ENCODE data around the gene MAD1L1. TPM values are rescaled to one million over a fixed set of nuclear protein-coding genes. Genes with fewer than 3 reads are reported as not detected.
A peak's percentile ranks its signal among the peaks of the same experiment; 100 is the strongest.

The MAD1L1 gene
- total RNA-seq, 1 donor from 2014 or later: 17.9 TPM

- no peak for ATAC-seq (ENCODE audit: poor library complexity)
- DNase-seq: peak; percentile 32
- intact Hi-C loops (cut with DNase I): no loop called here
Measured at GRCh38 chr7:2015251-2015871, 217.4 kb downstream of the MAD1L1 start.

DNA sequence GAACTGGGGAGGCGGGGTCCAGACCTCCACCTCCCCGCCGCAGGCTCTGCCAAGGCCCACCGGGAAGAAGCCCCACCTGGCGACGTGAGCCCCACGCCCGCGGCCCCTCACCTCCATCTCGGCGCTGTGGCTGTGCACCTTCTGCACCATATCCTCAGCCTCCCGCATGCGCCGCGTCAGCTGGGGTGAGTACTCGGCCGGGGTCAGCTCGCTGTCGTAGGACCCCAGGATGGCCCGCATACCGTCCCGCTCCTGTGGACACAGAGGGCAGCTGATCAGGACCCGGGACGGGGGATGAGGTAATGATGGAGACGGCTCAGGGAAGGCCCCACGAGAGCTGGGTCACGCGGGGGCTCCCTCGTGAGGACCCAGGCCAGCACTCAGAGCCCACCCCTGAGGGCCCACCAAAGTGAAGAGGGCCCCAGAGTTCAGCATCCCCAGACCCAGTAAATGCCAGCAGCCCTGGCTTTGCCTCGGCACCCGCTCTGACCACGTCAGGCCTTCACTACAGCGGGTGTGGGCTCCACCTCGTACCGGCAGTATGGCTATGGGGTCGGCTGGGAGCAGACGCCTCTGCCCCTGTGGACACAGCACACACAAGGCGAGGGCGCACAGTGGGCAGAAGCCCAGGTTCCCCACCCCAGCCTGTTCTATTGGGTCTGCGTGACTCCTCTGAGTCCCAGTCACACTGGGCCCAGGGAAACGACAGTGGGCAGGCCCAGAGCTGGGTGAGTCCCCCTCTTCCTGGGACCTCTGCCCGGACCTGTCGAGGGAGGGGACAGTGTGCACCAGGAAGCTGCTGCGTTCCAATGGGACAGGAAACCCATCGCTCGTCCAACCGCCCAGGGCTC is 218.1 kb downstream of the MAD1L1 start:
- intact Hi-C loops (cut with DNase I): no loop called here
- peak; percentile 37 for DNase-seq
- ATAC-seq (ENCODE audit: poor library complexity): no peak

DNA sequence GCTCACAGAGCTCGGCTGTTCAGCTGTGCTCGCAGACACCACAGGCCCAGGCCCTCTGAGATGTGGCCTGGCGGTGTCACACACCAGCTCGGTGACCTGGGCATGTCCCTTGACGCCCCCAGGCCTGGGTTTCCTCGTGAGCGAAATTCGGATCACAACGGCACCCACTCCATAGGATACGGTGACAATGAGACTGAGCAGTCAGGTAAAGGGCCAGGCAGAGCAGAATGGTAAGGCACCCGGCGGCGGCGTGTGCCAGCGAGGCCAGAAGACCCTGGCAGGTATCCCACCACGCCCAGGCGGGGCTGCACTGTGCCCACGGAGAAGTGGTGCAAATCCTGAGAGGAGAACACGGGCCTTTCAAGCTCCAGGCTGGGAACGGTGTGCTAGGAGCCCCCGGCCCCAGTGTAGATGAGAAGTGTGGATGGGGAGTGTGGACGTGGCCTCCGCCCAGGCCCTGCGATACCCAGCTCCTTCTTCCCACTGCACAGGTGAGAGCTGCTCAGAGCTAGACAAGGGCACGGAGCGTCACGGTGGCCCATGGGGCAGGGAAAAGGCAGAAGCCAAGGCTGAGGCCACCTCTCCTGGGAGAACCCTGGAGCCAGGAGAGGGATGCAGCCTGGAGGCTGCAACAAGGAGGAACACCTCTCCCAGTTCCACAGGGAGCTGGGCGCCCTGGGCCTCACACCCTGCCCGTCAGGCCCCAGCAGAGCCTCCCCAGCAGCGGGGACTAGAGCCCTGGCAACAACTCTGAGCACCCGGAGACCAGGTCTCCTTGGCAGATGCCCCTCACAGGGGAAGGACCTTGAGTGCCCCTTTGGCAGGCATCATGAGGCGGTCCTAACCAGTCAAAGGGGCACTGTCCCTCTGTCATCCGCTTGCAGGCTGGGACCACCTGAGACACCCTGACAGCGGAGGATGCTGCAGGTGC is 219.1 kb downstream of the MAD1L1 start:
- no peak for ATAC-seq (ENCODE audit: poor library complexity)
- DNase-seq: peak; percentile 29

GRCh38 chr7:2012981-2013380 is 219.8 kb downstream of the MAD1L1 start:
- ATAC-seq (ENCODE audit: poor library complexity): no peak
- peak; percentile 79 for DNase-seq
- intact Hi-C loops (cut with DNase I): no loop called here

More for the DNA sequence above, 219.1 kb downstream of the MAD1L1 start:
- intact Hi-C loops (cut with DNase I): no loop called here

DNA sequence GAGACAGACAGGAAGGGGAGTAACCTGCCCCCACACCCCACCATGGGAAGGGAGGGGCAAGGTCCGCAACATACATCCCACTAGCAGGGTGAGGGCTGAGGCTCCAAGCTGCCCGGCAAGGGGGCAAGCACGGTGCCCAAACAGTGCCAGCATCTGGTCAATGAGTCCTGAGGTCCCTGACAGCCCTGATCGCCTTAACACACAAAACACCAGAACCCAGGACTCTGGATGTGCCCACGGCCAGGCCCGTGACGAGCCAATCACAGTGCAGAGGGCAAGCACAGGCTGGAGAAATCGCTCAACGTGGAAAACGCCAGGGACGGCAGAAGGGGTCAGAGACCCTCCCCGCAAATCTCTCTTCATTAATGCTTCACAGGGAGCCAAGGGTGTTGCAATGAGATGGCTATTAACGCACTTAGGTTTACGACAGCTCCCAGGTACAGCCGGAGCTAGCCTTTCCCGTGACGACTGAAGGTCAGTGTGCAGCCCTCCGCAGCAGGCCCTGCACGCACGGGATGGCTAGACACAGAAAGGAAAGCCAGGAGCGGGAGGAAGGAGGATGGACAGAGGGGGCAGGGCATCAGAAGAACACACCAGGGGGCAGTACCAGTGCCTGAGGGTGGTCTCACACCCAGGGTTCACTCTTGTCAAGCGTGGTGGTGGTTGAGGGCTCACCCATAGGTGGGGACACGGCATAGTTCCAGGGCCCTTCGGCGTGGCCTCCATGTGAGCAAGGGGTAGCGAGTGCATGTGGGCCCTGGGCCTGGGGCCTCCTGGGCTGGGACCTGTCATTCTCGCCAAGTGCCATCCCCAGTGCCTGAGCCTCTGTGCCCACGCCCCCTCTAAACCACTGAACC is 220.5 kb downstream of the MAD1L1 start:
- intact Hi-C loops (cut with DNase I): no loop called here
- ATAC-seq (ENCODE audit: poor library complexity) (no peak), DNase-seq (peak; percentile 29)

GRCh38 chr7:2011266-2012043 is 221.3 kb downstream of the MAD1L1 start:
- intact Hi-C loops (cut with DNase I): no loop called here
- no peak for ATAC-seq (ENCODE audit: poor library complexity)

DNA sequence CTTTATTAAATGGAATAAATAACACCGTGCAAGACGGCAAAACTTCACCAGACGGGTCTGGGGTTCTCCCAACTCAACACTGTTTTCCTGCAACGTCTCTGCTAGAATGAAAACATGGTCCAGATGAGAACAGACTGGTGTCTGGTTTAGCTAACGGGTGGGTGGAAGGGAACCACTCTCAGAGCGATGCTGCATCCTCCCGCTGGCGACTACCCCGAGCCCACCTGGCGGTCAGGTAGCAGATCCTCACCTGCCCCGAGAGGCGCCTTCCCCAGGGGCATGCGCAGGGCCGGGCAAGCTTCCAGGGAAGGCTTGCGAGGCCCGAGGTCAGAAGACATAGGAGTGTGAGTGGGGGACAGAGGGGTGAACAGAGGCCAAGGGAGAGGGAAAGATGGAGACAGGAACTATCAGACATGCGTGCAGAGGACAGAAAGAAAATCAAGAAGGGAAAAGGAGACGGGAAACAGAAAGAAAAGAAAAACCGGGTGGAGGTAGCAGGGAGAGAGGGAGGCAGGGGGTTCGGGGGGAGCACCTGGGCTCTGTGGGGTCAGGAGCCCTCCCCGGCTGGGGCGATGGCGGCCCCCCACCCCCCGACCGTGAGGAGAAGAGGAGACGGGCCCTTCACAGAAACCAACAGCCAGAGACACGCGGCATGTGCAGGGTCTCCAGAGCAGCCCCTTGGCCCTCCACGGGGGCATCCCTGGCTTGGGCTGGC is 222.0 kb downstream of the MAD1L1 start:
- ATAC-seq (ENCODE audit: poor library complexity): no peak
- intact Hi-C loops (cut with DNase I): no loop called here
- DNase-seq: peak; percentile 29

More at GRCh38 chr7:2011266-2012043, 221.3 kb downstream of the MAD1L1 start:
- peak; percentile 39 for DNase-seq

DNA sequence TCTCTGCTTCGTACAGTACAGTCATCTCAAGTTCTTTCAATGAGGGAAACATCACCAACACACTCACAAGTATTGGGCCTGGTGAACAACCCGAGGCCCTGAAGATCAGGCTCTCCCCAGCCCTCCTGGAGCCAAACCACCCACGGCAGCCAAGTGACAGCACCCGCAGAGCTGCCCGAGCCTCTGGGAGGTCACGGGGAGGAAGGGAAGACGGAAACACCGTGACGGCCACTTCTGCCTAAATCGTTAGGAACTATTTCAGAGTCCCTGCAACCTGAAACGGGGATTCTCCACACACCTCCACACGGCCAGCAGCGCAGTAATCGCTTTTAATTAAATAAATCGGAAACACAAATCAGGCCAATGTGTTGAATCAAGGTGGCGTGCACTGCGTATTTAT is 222.6 kb downstream of the MAD1L1 start:
- intact Hi-C loops (cut with DNase I): no loop called here
- peak; percentile 6 for ATAC-seq (ENCODE audit: poor library complexity)
- DNase-seq: peak; percentile 48

GRCh38 chr7:2009541-2010001 is 223.2 kb downstream of the MAD1L1 start:
- peak; percentile 86 for DNase-seq
- ATAC-seq (ENCODE audit: poor library complexity): peak; percentile 85
- intact Hi-C loops (cut with DNase I): no loop called here

- intact Hi-C loops (cut with DNase I): no loop called here
- peak; percentile 86 for ATAC-seq (ENCODE audit: poor library complexity)
- peak; percentile 78 for DNase-seq
Measured at GRCh38 chr7:2008936-2009540, 223.7 kb downstream of the MAD1L1 start.

DNA sequence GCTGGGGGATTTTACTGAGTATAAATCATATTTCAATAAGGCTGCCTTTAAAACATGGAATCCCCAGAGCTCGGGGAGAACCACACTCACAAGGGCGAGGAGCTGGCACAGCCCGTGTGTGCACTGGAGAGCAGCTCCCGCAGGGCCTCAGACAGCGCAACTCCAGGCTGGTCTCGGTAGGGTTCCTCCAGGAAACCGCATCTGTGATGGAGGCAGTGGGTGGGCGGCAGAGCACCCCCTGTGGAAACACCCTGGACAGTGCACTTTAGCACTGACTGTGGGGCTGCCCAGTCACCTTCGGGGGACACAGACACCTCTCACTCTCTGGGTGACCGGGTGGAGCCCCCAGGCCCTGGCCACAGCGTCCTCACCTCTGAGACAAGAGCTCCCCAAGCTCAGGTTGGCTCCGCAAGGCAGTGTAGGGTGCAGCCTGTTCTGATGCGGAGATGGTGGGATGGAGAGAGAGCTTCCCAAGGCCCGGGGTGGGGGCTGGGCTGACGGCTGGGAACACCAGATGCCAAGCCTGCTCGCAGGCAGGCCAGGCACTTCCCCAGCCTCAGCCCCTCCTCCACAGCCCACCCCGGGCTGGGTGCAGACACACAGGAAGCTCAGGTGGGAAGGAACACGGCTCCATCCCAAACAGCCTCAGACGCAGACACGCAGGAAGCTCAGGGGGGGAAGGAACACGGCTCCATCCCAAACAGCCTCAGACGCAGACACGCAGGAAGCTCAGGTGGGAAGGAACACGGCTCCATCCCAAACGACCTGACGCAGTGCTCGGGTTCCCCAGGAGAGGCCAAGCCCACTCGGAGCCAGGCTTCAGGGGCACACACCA is 224.4 kb downstream of the MAD1L1 start:
- DNase-seq (peak; percentile 38), ATAC-seq (ENCODE audit: poor library complexity) (peak; percentile 1)
- intact Hi-C loops (cut with DNase I): no loop called here

DNA sequence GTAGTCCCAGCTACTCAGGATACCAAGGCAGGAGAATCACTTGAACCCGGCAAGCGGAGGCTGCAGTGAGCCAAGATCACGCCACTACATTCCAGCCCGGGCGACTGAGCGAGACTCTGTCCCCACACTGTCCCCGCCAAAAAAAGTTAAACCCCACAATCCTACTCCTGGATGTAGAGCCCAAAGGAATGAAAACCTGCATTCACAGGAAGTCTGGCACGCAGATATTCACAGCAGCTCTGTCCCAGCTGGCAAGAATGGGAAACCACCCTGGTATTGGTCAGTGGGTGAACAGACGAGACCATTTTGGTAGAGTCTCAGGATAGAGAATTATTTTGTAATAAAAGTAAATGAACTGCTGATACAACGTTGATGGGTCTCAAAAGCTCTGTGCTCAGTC is 225.2 kb downstream of the MAD1L1 start:
- intact Hi-C loops (cut with DNase I): no loop called here
- DNase-seq: no peak
- ATAC-seq (ENCODE audit: poor library complexity): no peak

DNA sequence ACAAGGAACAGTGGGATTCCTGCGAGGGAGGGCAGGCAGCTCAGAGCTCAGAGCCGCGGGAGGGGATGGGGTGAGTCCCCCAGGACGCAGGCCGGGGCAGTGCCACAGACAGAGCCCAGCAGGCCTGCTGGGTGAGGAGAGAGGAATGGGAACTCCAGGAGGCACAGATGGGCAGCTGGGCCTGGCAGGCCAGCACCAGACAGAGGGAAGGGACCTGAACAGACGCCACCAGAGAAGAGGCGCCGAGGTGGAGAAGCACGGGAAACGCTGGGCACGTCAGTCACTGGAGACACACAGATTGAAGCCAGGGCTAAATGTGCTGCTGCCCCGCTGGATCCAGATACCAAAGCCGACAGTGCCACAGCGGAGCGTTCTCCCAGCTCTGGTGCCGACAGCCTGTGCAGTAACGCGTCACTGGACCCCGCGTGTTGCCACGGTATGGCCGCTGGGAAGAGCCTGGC is 225.8 kb downstream of the MAD1L1 start:
- ATAC-seq (ENCODE audit: poor library complexity): no peak
- intact Hi-C loops (cut with DNase I): no loop called here
- peak; percentile 45 for DNase-seq

GRCh38 chr7:2006231-2006771 is 226.4 kb downstream of the MAD1L1 start:
- intact Hi-C loops (cut with DNase I): no loop called here
- DNase-seq (peak; percentile 34), ATAC-seq (ENCODE audit: poor library complexity) (no peak)

- ATAC-seq (ENCODE audit: poor library complexity) (no peak), DNase-seq (no peak)
- intact Hi-C loops (cut with DNase I): no loop called here
Measured at GRCh38 chr7:2005786-2006185, 227.0 kb downstream of the MAD1L1 start.
